PFSK-1 (cell line): ENCODE data around the gene SLC6A19.

ENCODE experiments used
- POLR2AphosphoS5 ChIP-seq: IDR thresholded peaks from 2 replicates; pipeline ENCODE4 v1.6.1; 2012; ENCODE audit warnings: low read depth, mild to moderate bottlenecking, control low read depth, low read length, moderate library complexity
- REST ChIP-seq, 2 experiments: IDR thresholded peaks; 2 replicates each; pipeline versions ENCODE4 v1.6.1 to v1.8.0; 2011 to 2012; ENCODE audit warnings: low read depth in 2 of 2, low read length in 2 of 2, control low read depth in 1 of 2, inconsistent platforms in 1 of 2, mild to moderate bottlenecking in 1 of 2, moderate library complexity in 1 of 2; ENCODE audit not compliant: insufficient read depth in 1 of 2
- TAF1 ChIP-seq: IDR thresholded peaks from 2 replicates; pipeline ENCODE4 v1.6.1; 2012; ENCODE audit warnings: low read length, control low read depth, borderline replicate concordance; ENCODE audit not compliant: insufficient read depth

- no peak for TF ChIP-seq POLR2AphosphoS5
- TF ChIP-seq TAF1: no peak
- TF ChIP-seq REST (IDR thresholded peaks at IDR 0.05; ENCODE audit: insufficient read depth in 1 of 2, low read depth in 2 of 2, low read length in 2 of 2): no peak
These were observed 38.3 kb downstream of the SLC6A19 start for GRCh38 chr5:1239505-1240251.
